ENCODE data around the gene KIRREL3. TPM values are rescaled to one million over a fixed set of nuclear protein-coding genes. Genes with fewer than 3 reads are reported as not detected.

The KIRREL3 gene
- polyA plus RNA-seq, 1 donor (not counting 4 experiments of a cell fraction or from before 2014, with no cell fraction given) = 0.04 TPM

GRCh38 chr11:126992804-126993111 is 7.8 kb downstream of the KIRREL3 start:
- Histone ChIP-seq H3K27ac (ENCODE audit: control insufficient read depth, insufficient read depth, low read length) (peak overlapping the region; percentile 67), H3K9me1 (ENCODE audit: control insufficient read depth, extremely low read depth, insufficient read depth, low read length) (no peaks in the 10 kb centered on the region), H3K4me2 (ENCODE audit: control insufficient read depth, extremely low read depth, insufficient read depth, low read depth, low read length) (peak overlapping the region; percentile 69), H3K9ac (ENCODE audit: control insufficient read depth, extremely low read depth, insufficient read depth, low read length) (peak overlapping the region; percentile 52), H3K27me3 (ENCODE audit: control insufficient read depth, extremely low read depth, insufficient read depth, low read length) (no peaks in the 10 kb centered on the region), H3K4me1 (ENCODE audit: control insufficient read depth, extremely low read depth, insufficient read depth, low read length) (peaks cover 26% of the 10 kb centered on the region), H3K79me2 (ENCODE audit: control insufficient read depth, insufficient read depth, low read length) (no peaks in the 10 kb centered on the region), H3K4me3 (ENCODE audit: control insufficient read depth in 2 of 3, extremely low read depth in 1 of 3, insufficient read depth in 2 of 3, low read depth in 1 of 3, low read length in 3 of 3) (peak overlapping the region in 1 of 3 experiments; percentile 13), H4K20me1 (ENCODE audit: control insufficient read depth, extremely low read depth, insufficient read depth, low read length) (no peaks in the 10 kb centered on the region), H2AFZ (ENCODE audit: control insufficient read depth, low read length) (peak overlapping the region; percentile 50), H3K9me3 (ENCODE audit: control insufficient read depth, low read depth, low read length) (no peaks in the 10 kb centered on the region), H3K36me3 (ENCODE audit: control insufficient read depth in 2 of 2, extremely low read depth in 1 of 2, insufficient read depth in 2 of 2, low read length in 2 of 2) (no peaks in the 10 kb centered on the region)
- dilution Hi-C loops (cut with MboI; ENCODE audit: extremely low pct_ligation_motif_present, low sequenced_read_pairs) = no loop called here
- no peak for TF ChIP-seq EZH2 (IDR thresholded peaks at IDR 0.05; ENCODE audit: low read length)
- TF ChIP-seq, protein P1, sequence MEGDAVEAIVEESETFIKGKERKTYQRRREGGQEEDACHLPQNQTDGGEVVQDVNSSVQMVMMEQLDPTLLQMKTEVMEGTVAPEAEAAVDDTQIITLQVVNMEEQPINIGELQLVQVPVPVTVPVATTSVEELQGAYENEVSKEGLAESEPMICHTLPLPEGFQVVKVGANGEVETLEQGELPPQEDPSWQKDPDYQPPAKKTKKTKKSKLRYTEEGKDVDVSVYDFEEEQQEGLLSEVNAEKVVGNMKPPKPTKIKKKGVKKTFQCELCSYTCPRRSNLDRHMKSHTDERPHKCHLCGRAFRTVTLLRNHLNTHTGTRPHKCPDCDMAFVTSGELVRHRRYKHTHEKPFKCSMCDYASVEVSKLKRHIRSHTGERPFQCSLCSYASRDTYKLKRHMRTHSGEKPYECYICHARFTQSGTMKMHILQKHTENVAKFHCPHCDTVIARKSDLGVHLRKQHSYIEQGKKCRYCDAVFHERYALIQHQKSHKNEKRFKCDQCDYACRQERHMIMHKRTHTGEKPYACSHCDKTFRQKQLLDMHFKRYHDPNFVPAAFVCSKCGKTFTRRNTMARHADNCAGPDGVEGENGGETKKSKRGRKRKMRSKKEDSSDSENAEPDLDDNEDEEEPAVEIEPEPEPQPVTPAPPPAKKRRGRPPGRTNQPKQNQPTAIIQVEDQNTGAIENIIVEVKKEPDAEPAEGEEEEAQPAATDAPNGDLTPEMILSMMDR (optimal IDR thresholded peaks at IDR 0.05 in 1 of 3, IDR thresholded peaks at IDR 0.05 in 1 of 3, conservative IDR thresholded peaks at IDR 0.05 in 1 of 3; ENCODE audit: extremely low read depth in 1 of 3, insufficient read depth in 2 of 3, low read length in 3 of 3) = no peak
- no peak for FAIRE-seq
- DNase-seq (ENCODE audit: low read depth, low spot score) = no peak

GRCh38 chr11:126992065-126992803 is 8.3 kb downstream of the KIRREL3 start:
- Histone ChIP-seq H3K9ac (ENCODE audit: control insufficient read depth, extremely low read depth, insufficient read depth, low read length) (peak overlapping the region; percentile 52), H2AFZ (ENCODE audit: control insufficient read depth, low read length) (peak overlapping the region; percentile 50), H4K20me1 (ENCODE audit: control insufficient read depth, extremely low read depth, insufficient read depth, low read length) (no peaks in the 10 kb centered on the region), H3K79me2 (ENCODE audit: control insufficient read depth, insufficient read depth, low read length) (no peaks in the 10 kb centered on the region), H3K9me3 (ENCODE audit: control insufficient read depth, low read depth, low read length) (no peaks in the 10 kb centered on the region), H3K27ac (ENCODE audit: control insufficient read depth, insufficient read depth, low read length) (peak overlapping the region; percentile 75), H3K4me3 (ENCODE audit: control insufficient read depth in 2 of 3, extremely low read depth in 1 of 3, insufficient read depth in 2 of 3, low read depth in 1 of 3, low read length in 3 of 3) (peak overlapping the region in 1 of 3 experiments; percentile 13), H3K27me3 (ENCODE audit: control insufficient read depth, extremely low read depth, insufficient read depth, low read length) (no peaks in the 10 kb centered on the region), H3K4me1 (ENCODE audit: control insufficient read depth, extremely low read depth, insufficient read depth, low read length) (peaks cover 26% of the 10 kb centered on the region), H3K9me1 (ENCODE audit: control insufficient read depth, extremely low read depth, insufficient read depth, low read length) (no peaks in the 10 kb centered on the region), H3K4me2 (ENCODE audit: control insufficient read depth, extremely low read depth, insufficient read depth, low read depth, low read length) (peak overlapping the region; percentile 69), H3K36me3 (ENCODE audit: control insufficient read depth in 2 of 2, extremely low read depth in 1 of 2, insufficient read depth in 2 of 2, low read length in 2 of 2) (no peaks in the 10 kb centered on the region)
- TF ChIP-seq EZH2 (IDR thresholded peaks at IDR 0.05; ENCODE audit: low read length) = no peak
- TF ChIP-seq, protein P1 (optimal IDR thresholded peaks at IDR 0.05 in 1 of 3, IDR thresholded peaks at IDR 0.05 in 1 of 3, conservative IDR thresholded peaks at IDR 0.05 in 1 of 3; ENCODE audit: extremely low read depth in 1 of 3, insufficient read depth in 2 of 3, low read length in 3 of 3) = no peak
- FAIRE-seq (peak; percentile 9), DNase-seq (ENCODE audit: low read depth, low spot score) (no peak)
- dilution Hi-C loops (cut with MboI; ENCODE audit: extremely low pct_ligation_motif_present, low sequenced_read_pairs) = no loop called here
